GM18508 (cell line): ENCODE measurements around the gene EPB41L2.

ENCODE experiments used
- ATAC-seq: cut with Tn5 transposase; IDR thresholded peaks from one replicate; pipeline ENCODE4 v1.9.1; 2021; ENCODE audit warnings: moderate number of reproducible peaks; ENCODE audit not compliant: insufficient read depth, unreplicated experiment

Gene EPB41L2

DNA sequence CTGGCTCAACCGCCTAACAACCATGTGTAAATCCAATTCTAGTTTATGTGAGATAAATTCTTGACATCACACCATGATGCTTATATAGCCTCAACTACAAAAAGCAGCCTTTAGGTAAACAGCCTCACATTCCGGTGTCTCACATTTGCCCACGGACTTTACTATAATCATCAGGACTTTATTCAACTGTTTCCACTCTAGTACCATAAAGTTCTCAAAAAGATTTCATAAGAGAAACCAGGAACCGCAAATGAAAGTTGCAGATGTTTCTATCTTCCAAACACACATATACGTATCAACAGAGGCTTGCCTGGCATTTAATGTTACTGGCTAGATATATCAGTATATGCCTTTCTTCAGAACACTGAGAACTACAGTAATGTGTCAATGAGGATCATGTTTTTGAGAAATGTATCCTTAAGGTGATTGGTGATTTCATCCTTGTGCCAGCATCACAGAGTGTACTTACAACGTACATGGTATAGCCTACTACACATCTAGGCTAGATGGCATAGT lies 80.0 kb downstream of the EPB41L2 start:
- ATAC-seq: no peak

DNA sequence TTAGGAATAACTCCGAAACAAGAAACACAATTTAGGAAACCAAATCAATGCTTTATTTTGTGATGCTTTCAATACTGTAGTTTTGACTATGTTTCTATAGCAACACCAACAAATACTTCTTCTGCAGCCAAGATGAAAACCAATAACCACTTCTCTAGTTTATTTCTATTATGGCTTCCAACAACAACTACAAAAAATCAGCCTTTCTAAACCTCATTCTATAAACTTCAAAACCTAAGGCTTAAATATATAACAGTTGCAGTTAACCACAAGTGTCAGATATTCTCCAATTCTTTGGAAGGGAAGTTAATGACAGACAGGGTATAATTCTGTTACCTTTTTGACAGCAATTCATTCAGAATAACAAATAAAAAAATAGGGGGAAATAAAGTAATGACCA lies 80.9 kb downstream of the EPB41L2 start:
- ATAC-seq: no peak

DNA sequence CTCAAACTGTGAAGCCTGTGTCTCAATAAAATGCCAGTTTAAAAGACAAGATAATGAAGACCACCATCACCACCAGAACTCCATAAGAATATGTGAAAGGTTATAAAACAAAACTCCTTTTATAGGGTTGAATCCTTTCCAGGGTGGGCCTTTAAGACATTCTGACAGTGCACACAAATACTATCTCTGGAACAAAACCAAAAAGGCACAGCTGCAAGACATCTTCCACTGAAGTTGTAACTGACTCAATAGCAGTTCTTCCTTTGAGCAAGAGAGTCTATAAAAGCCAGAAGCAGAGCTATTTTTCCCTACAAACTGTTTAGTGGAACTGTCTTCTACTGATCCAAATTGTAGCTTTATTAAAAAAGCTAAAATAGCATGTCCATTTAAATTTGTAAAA lies 81.6 kb downstream of the EPB41L2 start:
- ATAC-seq: no peak

DNA sequence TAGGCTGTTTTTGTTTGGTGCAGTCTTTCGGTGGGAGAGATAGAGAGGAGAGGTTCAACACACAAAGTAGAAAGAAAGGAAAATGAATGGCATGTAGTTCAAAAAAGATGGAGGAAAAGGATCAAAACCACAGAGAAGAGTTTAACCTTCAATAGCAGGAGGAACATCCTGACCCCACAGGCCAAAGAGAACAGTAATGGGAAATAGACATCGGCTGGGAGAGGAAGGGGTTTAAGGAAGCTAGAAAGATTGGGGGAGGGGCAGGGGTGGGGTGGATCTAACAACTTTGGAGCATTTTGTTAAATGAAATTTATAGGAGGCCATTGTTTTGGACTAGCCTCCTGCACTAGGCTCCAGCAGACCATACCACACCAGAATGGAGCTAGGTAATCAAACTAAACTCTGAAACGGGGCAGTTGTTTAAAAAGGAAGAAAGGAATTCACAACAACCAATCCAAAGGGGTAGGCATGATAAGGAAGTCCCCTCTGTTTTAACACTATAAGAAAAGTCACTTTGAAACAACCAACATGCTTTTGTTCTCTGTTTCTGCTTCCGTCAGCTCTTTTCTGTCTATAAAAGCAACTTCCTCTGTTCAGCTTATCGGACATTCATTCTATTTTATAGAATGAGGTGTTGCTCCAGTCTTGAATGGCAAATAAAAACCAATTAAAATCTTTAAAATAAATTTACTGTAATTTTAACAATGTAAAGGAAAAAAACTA lies 82.6 kb downstream of the EPB41L2 start:
- ATAC-seq: no peak

DNA sequence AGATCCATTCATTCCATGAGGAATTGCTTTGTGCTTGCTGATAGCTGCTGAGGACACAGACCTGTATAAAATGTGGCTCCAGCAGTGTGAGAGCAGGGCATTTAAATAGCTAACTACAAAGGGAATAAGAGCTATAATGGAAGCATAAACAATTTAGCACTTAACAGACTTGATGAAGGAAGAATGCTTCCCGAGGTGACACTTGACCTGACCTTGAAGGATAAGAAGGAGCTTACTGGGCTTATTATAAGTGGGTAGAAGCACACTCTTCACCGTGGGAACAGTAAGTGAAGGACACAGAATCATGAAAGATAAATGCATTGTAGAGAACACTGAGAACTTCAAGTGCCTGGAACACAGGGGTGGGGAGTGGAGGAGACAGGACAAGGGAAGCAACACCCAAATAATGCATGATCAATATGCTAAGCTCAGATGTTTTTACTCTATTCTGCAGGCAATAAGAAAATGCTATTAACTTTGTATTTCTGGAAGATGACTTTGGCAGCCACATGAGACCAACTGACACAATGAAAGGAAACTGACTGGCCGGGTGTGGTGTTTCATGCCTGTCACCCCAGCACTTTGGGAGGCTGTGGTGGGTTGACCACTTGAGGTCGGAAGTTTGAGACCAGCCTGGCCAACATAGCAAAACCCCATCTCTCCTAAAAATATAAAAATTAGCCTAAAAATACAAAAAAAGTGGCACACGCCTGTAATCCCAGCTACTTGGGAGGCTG lies 84.2 kb downstream of the EPB41L2 start:
- ATAC-seq: no peak

DNA sequence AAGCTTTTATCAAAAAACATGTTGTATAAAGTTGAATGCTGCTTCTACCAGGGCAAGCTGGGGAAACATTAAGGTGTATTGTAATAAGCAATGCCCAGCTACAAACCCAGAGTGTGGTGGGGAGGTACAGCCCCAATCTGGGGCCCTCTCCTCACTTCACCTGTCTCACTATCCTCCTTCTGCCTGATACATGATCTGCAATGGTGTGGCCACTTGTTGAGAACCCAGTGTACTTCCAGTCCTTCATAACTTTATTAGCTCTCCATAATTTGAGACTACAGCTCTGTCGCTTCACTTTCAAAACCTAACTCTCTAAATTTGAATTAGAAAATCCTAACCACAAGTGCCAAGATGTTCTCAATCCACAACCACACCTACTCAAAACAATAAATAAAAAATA lies 84.9 kb downstream of the EPB41L2 start:
- no peak for ATAC-seq

DNA sequence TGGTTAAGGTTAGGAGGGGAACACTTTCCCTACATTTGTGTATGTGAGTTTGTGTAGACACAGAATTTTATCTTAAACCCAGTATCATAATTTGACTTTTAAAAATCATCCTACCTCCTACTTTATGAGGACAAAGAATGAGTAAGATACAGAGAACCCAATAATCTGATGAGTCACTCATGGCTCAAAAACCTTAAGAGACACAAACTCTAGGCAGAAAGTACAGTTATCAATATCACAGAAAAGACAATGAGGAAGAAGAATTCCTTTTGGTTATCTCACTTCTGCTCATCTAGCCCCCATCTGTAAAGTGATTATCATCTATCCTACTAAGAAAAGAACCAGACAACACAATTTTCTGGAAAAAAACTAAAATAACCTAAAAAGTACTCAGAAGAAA lies 87.7 kb downstream of the EPB41L2 start:
- ATAC-seq: no peak

DNA sequence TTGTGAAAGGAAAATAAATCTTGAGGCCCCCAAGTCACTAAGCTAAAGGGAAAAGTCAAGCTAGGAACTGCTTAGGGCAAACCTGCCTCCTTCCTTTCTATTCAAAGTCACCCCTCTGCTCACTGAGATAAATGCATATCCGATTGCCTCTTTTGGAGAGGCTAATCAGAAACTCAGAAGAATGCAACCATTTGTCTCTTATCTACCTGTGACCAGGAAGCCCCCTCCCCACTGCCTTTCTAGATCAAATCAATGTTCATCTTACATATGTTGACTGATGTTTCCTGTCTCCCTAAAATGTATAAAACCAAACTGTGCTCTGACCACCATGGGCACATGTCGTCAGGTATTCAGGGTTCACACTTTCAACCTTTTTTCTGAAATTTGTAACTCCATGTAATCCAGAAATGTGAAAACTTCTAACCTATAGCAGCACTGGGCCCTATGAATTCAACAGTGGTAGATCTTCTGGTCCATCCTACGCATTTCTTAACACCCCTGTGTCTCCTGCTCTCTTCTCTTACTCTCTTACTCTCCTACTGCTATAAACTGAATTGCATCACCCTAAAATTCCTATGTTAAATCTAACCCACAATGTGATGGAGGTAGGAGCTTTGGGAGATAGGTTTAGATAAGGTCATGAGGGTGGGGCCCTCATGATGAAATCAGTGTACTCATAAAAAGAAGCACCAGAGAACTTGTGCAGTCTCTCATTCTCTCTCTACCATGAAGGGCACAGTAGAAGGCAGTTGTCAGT lies 89.3 kb downstream of the EPB41L2 start:
- ATAC-seq: no peak

DNA sequence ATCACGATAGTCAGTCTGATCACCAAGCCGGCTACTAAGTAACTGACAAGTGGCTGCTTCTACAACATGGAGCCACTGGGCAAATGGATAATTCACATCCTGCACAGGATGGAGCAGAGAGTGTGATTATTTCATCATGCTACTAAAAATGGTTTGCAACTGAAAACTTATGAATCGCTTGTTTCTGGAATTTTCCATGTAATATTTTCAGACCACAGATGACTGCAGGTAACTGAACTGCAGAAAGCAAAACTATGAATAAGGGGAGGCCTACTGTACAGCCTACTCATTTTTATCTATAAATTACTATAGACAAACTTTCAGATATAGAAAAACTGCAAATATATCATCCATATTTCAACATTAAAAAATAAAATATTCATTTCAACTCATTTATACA lies 91.5 kb downstream of the EPB41L2 start:
- no peak for ATAC-seq

DNA sequence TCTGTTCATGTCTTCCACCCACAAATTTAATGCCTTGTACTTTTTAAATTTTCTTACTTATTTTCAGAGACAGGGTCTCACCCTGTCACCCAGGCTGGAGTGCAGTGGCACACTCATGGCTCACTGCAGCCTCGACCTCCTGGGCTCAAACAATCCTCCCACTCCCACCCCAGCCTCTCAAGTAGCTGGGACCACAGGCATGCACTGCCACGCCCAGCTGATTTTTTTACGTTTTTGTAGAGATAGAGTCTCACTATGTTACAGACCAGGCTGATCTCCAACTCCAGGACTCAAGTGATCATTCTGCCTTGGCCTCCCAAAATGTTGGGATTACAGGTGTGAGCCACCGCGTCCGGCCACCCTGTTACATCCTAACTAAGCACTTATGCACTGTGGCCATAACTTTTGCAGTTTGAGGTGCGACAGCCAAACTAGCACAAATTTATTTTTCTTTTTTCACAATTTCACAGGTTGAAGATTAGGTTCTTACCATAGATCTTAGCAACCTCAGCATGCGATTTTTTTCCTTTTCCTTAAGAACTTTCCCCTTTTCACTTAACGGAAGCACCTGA lies 92.1 kb downstream of the EPB41L2 start:
- no peak for ATAC-seq

DNA sequence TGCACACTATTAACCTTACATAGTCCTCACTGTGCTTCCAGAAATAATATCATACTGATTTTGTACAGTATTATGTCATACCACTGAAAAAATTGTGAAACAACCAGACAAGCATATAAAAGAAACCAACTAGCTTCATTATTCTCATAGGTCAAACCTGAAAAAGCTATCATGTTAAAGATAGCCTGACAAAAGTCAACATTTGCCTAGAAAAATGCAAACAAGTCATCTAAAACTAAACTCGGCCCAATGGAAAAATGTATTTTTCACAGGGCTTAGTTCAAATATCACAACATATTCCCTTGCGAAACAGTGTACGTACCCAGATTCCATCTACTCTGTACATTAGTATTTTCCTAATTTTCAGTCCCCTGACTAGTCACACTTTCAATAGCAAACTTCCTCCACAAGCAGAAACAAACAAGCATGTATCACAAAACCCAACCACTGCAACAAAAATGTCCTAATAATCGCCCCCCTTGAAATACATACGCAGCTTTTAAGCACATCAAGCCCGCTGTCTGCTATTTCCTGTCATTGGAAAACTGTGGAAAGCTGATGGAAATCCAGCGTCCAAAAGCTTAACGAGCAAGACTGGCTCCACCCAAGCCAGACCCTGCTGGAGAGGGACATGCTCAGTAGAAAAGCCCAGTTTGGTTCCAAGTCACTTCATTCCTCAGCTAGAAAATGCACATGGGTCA lies 93.1 kb downstream of the EPB41L2 start:
- no peak for ATAC-seq

DNA sequence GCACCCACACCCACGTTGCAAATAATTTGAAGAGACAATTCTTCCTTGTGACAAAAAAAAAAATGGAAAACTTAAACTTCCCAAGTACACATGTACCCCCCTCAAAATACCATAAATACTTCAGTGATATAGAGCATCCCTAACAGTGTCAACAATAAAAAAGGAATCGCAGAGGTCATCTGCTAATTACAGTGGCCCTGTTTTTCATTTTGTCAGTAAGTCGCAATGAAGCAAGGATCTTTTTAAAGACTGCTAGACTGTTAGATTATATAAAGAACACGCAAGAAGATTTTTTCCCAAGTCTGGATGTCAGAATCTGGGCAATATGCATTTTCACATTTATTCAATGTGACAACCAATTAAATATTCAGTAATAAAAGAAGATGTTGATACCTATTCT lies 93.9 kb downstream of the EPB41L2 start:
- no peak for ATAC-seq

DNA sequence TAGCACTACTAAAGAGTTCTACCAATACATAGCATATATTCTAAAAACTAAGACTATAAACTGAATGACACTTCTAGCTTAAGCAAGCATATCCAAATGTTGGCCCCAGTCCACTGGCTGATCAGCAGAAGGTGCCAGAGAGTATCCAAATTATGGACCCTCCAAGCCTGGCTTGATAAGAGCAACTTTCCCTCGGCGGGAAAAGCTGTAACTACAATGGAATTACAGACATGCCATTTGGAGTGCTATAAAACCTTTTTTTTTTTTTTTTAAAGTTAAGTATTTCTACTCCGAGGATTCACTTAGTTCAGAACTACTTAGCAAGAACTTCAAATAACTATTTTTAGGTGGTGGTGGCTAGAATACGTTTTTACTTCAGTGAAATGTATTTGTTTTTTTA lies 94.6 kb downstream of the EPB41L2 start:
- no peak for ATAC-seq

DNA sequence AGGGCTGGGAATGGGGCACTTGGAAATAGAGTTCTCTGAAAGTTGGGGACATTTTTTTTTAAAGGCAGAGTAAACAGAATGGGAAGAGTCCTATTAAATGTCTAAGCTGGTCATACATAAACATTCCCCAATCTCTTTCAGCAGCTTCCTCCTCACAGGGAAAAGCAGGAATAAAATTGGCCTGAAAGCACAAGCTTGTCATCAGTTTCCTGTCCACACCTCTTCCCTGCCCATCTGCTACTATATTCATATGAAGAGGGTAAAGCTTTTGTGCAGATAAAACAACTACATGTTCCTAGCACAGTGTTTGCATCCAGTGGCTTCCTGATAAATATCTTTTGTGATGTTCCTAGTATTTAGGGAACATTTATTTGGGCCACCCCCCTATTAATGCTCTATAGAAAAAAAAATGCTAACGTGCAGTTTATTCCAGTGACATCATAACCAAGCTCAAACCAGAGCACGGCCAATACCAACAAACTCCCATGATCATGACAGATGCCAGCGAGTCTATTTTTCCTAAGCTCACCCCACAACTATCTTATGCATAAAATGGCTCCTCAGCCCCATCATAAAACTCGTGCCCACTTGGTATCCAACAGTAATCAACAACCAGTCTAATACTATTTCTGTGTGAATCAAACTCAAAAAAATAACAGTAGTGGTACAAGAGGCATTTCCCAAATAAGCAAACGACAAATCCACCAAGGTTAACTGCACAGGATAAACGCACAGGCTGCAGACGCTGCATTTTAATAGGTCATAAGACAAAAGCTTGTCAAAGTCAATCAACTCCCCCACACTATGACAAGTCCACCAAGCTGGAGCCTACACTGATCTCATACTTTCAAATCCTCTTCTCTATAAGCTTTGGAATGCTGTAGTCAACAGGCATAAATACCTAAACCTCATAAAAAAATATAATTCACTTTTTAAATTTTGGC lies 95.3 kb downstream of the EPB41L2 start:
- ATAC-seq: no peak

DNA sequence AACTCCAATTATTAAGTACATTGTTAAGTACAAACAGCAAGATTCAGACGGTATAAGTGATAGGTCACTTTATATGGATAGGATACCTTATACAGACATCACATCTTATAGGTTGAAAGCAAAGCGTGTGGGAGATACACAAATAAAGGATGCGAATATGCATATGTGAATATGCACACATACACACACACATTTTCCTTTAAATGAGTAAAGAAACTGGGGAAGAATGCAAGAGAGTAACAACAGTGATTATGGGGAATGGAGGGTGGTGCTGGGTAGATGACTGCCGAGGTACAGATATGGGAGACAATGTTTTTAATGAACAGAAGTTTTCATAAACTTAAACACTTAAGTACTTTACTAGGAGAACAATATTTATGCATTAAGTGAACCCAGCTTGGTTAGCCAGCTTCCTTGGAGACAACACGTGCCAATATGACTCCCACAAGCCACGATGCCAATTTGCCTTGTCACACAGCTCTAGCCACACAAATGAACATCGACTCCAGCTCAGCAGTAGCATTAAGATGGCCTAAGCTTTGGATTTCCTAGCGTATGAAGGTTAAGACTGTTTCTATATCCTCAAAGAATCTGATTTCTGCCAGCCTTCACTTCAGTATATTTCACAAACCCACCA lies 96.6 kb downstream of the EPB41L2 start:
- no peak for ATAC-seq

DNA sequence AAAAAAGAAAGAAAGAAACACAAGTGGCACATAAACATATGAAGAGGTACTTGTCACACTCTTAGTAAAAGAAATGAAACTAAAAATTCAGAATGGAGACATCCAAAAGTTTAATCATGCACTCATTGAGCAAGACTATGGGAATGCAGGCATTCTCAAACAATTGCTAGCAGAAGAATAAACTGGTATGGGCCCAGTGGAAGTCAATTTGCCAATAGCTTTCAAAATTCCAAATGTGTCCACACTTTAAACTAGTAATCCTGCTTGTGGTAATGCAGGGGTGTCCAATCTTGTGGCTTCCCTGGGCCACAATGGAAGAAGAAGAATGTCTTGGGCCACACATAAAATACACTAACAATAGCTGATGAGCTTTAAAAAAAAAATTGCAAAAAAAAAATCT lies 97.4 kb downstream of the EPB41L2 start:
- ATAC-seq: no peak

DNA sequence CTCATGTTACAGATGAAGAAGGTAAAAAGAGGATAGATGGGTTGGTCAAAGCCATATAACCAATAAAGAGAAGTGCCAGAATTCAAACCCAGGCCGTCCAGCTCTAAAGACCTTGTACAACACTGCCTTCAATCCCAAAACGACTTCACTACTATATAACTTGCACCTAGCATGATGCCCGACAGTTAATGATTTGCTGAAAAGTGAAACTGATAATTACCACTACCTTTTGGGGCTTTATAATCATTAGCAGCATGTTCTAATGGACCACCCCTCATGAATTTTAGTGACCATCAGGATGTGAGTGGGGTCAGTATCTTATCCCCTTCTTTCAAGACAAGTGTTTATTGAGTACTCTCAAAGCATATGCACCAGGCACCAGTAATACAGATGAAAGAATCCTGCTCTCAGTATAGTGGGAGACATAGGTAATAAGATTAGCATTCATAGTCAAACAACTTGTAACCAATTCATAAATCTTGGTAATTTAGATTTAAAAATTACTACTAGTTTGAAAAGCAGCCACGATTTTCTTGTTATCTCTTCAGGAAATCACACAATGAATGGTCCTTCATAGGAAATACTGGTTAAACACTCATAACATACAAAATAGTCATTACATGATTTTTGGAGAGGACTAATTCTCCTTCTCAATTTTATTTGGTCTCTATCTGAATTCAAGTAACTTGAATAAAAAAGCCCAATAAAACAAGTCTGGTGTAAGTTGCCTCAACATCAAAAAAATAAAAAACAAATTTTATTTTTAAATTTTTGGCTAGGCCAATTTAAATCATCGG lies 98.0 kb downstream of the EPB41L2 start:
- ATAC-seq: no peak

DNA sequence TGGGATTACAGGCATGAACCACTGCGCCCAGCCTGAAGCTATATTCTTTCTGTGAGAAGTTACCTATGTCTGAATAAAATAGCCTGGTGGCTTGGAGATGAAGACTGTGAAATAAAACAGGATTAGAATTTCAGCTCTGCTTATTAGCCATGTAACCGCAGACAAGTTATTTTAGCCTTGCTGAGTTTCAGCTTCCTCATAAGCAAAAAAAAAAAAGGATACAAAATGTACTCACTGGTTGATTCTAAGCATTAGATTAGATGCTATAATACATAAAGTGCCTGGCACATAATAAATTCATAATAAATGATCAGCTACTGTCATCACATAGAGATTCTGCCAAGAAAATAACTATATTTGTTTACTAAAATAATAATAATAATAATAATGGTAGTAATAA lies 98.8 kb downstream of the EPB41L2 start:
- no peak for ATAC-seq
